K562 (cell line): ENCODE measurements around the gene ERGIC1. TPM values are rescaled to one million over a fixed set of nuclear protein-coding genes. Genes with fewer than 3 reads are reported as not detected.

Source experiments
- ATAC-seq: fragments of 200-7000 bp; cut with Tn5 transposase; 3 replicates; pipeline ENCODE4 v1.9.1; 2020; ENCODE audit warnings: moderate library complexity
- BruUV-seq: library from RNA; stranded (reverse); fragments of 400-500 nt; replicated peaks from 2 replicates; lab custom pipeline; 2021; lab: Mats Ljungman, UMichigan
- CTCF ChIA-PET: fragments of 300-600 bp; formaldehyde crosslinking; extraction: SDS; loops from one replicate; lab custom pipeline; 2021; ENCODE audit warnings: low intra/inter-chr PET ratio; lab: Yijun Ruan, JAX
- POLR2A ChIA-PET: fragments of 300-600, 350-650 bp; sonication (Branson Sonifier 250); formaldehyde crosslinking; extraction: SDS; loops from one replicate; lab custom pipeline; 2021; ENCODE audit warnings: antibody characterized with exemption, inconsistent platforms; lab: Yijun Ruan, JAX
- DNase-seq, 4 experiments: peaks; one replicate each; pipeline versions ENCODE4 v3.0.0 to v3.0.0-alpha.2; 2011 to 2018; ENCODE audit warnings: low spot score in 3 of 4, mixed read lengths in 3 of 4; ENCODE audit errors: extremely low read depth in 1 of 4
- FAIRE-seq: peaks from 2 replicates; lab custom pipeline; 2011; peaks lifted over from hg19 to GRCh38; lab: Jason Lieb, UNC
- H2AFZ ChIP-seq: 2 replicates; pipeline ENCODE4 v1.6.0; 2011; ENCODE audit warnings: low read depth, low read length, control low read depth, inconsistent platforms
- H3K27ac ChIP-seq: fragments of 200-600 bp; 3 replicates; pipeline ENCODE4 v1.8.0; 2011; ENCODE audit warnings: low read depth, mild to moderate bottlenecking, control low read depth, inconsistent platforms, low read length, moderate library complexity, mixed read lengths; ENCODE audit errors: extremely low read depth
- H3K27me3 ChIP-seq, 2 experiments: fragments of 300-600 bp in 1 of 2; 2 replicates in 1 of 2; 3 replicates in 1 of 2; pipeline versions ENCODE4 v1.6.0 to v1.8.0; 2011; ENCODE audit warnings: inconsistent platforms in 2 of 2, low read length in 2 of 2, mild to moderate bottlenecking in 1 of 2, mixed read lengths in 1 of 2, moderate library complexity in 1 of 2; ENCODE audit not compliant: control insufficient read depth in 2 of 2, insufficient read depth in 2 of 2
- H3K36me3 ChIP-seq: fragments of 300-600 bp; 3 replicates; pipeline ENCODE4 v1.8.0; 2011; ENCODE audit warnings: mild to moderate bottlenecking, low read length, inconsistent platforms; ENCODE audit not compliant: control insufficient read depth, insufficient read depth
- H3K4me1 ChIP-seq, 2 experiments: fragments of 200-600 bp in 1 of 2; replicated peaks in 1 of 2; 2 replicates in 1 of 2; 3 replicates in 1 of 2; pipeline versions ENCODE4 v1.5.1 to v1.8.0; 2011; ENCODE audit warnings: inconsistent platforms in 2 of 2, low read length in 2 of 2, mild to moderate bottlenecking in 1 of 2, mixed read lengths in 1 of 2, moderate library complexity in 1 of 2; ENCODE audit not compliant: control insufficient read depth in 2 of 2, insufficient read depth in 2 of 2
- H3K4me2 ChIP-seq: 2 replicates; pipeline ENCODE4 v1.6.1; 2011; ENCODE audit warnings: low read length, control low read depth, inconsistent platforms, mixed read lengths; ENCODE audit not compliant: insufficient read depth
- H3K4me3 ChIP-seq: fragments of 200-600 bp; sonication (generic), shearing (Covaris generic); 2 replicates; pipeline ENCODE4 v1.5.1; 2016; ENCODE audit warnings: control low read depth, inconsistent platforms
- H3K79me2 ChIP-seq: fragments of 200-600 bp; 3 replicates; pipeline ENCODE4 v1.8.0; 2011; ENCODE audit warnings: low read length, inconsistent platforms; ENCODE audit not compliant: control insufficient read depth, insufficient read depth
- H3K9ac ChIP-seq, 2 experiments: 2 replicates each; pipeline versions ENCODE4 v1.6.0 to v1.6.1; 2011; ENCODE audit warnings: low read depth in 2 of 2, low read length in 2 of 2, control low read depth in 1 of 2, inconsistent platforms in 1 of 2, mild to moderate bottlenecking in 1 of 2, mixed read lengths in 1 of 2; ENCODE audit not compliant: insufficient read depth in 1 of 2
- H3K9me1 ChIP-seq: one replicate; pipeline ENCODE4 v1.6.0; 2011; ENCODE audit warnings: inconsistent platforms, mild to moderate bottlenecking, low read length, moderate library complexity; ENCODE audit not compliant: control insufficient read depth, insufficient read depth
- H3K9me3 ChIP-seq: replicated peaks from 2 replicates; pipeline ENCODE4 v1.5.1; 2011; ENCODE audit warnings: low read depth, low read length, inconsistent platforms; ENCODE audit not compliant: control insufficient read depth, insufficient read depth
- H4K20me1 ChIP-seq: replicated peaks from 2 replicates; pipeline ENCODE4 v1.6.1; 2011; ENCODE audit warnings: low read length, inconsistent platforms, mixed read lengths; ENCODE audit not compliant: control insufficient read depth, insufficient read depth
- CEBPB ChIP-seq: fragments of 450-650 bp; IDR thresholded peaks from 2 replicates; pipeline ENCODE4 v1.6.1; 2016; ENCODE audit warnings: missing genetic modification characterization, missing compliant biosample characterization
- NRF1 ChIP-seq, 2 experiments: fragments of 450-650 bp; IDR thresholded peaks in 1 of 2; conservative IDR thresholded peaks in 1 of 2; 2 replicates each; pipeline ENCODE4 v1.6.1; 2014; ENCODE audit warnings: mild to moderate bottlenecking in 2 of 2
- SETDB1 ChIP-seq: IDR thresholded peaks from one replicate; pipeline ENCODE4 v1.6.1; 2012; ENCODE audit warnings: low read length, control low read depth, inconsistent platforms
- ZBTB34 ChIP-seq: fragments of 250-450 bp; sonication (Bioruptor Pico); IDR thresholded peaks from 2 replicates; pipeline ENCODE4 v1.8.0; 2021; ENCODE audit warnings: mild to moderate bottlenecking, moderate library complexity
- ZFX ChIP-seq: sonication (generic); formaldehyde crosslinking; IDR thresholded peaks from 2 replicates; pipeline ENCODE4 v1.8.0; 2022; ENCODE audit warnings: mild to moderate bottlenecking, missing genetic modification reagents, moderate library complexity
- ZNF12 ChIP-seq: sonication (generic); formaldehyde crosslinking; IDR thresholded peaks from 2 replicates; pipeline ENCODE4 v1.4.0; 2020; ENCODE audit warnings: mild to moderate bottlenecking, missing genetic modification reagents
- WGBS: fragments of 100-300 bp; shearing (Covaris generic); methylation state at CpG from one replicate; pipeline ENCODE4 v1.1.6; 2016; ENCODE audit warnings: low coverage, mixed read lengths; ENCODE audit not compliant: insufficient coverage; ENCODE audit errors: missing lambda C conversion rate; 5-methylcytosine and 5-hydroxymethylcytosine counted together
- in situ Hi-C: fragments of 300-500 bp; cut with MboI; formaldehyde crosslinking; loops from 4 replicates; pipeline ENCODE4 v1.15.0; 2018; ENCODE audit warnings: inconsistent platforms, mixed read lengths
- intact Hi-C: fragments of 100-400 bp; cut with micrococcal nuclease; formaldehyde crosslinking; loops from 2 replicates; pipeline ENCODE4 v1.14.2; 2022
- polyA plus RNA-seq, 8 experiments: library from polyadenylated mRNA; depleted of rRNA in 4 of 8; stranded (reverse) in 5 of 8; unstranded in 3 of 8; fragments of >200 nt; fragmentation: Nextera tagmentation in 2 of 8; fragmentation: Illumina TruSeq in 1 of 8; extraction: Ambion mirVana in 2 of 8; extraction: Trizol in 1 of 8; gene quantifications; 2 replicates each; pipeline versions ENCODE4 v1.2.1 to v1.2.3, GENCODE V29; 2011 to 2014; ENCODE audit warnings: inconsistent platforms in 1 of 8, missing spikeins in 1 of 8
- total RNA-seq, 7 experiments: library from RNA; depleted of rRNA in 6 of 7; stranded (reverse); fragments of >200 nt in 6 of 7; fragmentation: Illumina TruSeq in 2 of 7; extraction: Trizol in 2 of 7; gene quantifications; 2 replicates each; pipeline versions ENCODE4 v1.2.1 to v1.2.3, GENCODE V29; 2011 to 2021; ENCODE audit warnings: low replicate concordance in 1 of 7
- TF ChIP-seq, protein P1 (sequence below): fragments of 450-650 bp; IDR thresholded peaks from 2 replicates; pipeline ENCODE4 v1.6.1; 2017; ENCODE audit warnings: antibody characterized with exemption, mild to moderate bottlenecking

The ERGIC1 gene
- total and polyA plus RNA-seq, 9 of the 15 experiments (the other 6 are each of a cell fraction or from before 2014, with no cell fraction given) = 5.5 to 68.4 (median 36.4) TPM

DNA sequence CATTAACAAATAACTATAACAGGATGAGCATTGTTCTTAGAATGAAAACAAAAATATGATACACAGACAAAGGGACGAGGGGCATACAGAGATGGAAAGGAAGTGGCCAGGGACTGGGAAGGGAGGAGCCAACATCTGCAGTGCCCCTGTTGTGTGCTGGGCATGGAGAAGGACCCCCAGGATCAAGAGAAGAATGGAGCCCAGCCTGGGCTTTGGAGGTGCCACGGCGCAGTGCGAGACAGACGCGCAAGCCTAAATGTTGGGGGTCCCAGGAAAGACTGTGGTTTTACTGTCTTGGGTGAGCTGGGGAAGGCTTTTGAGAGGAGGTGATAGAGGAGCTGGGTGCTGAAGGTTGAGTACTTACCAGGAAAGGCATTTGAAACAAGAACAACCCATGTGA, 34.6 kb upstream of the ERGIC1 start (continued):
- TF ChIP-seq SETDB1 = no peak

- no peaks in the 10 kb centered on the region for H4K20me1 ChIP-seq
- H3K9me3 ChIP-seq = no peaks in the 10 kb centered on the region
- no peak overlapping the region; the same call in 1 of the 2 replicates for H3K4me2 ChIP-seq
- no peaks in the 10 kb centered on the region for H3K27me3 ChIP-seq
- no peaks in the 10 kb centered on the region for H3K9me1 ChIP-seq
- H3K36me3 ChIP-seq = no peaks in the 10 kb centered on the region
- intact Hi-C loops = no loop called here
- in situ Hi-C loops = no loop called here
- TF ChIP-seq NRF1 (conservative IDR thresholded peaks at IDR 0.05 in 1 of 2, IDR thresholded peaks at IDR 0.05 in 1 of 2) (peak; percentile 67 to 74), ZNF12 (CRISPR knock-in tag) (no peak), ZFX (peak; percentile 43), ZBTB34 (CRISPR knock-in tag) (no peak), CEBPB (tag) (peak; percentile 40; the same call in 1 of the 2 replicates)
- TF ChIP-seq, protein P1, sequence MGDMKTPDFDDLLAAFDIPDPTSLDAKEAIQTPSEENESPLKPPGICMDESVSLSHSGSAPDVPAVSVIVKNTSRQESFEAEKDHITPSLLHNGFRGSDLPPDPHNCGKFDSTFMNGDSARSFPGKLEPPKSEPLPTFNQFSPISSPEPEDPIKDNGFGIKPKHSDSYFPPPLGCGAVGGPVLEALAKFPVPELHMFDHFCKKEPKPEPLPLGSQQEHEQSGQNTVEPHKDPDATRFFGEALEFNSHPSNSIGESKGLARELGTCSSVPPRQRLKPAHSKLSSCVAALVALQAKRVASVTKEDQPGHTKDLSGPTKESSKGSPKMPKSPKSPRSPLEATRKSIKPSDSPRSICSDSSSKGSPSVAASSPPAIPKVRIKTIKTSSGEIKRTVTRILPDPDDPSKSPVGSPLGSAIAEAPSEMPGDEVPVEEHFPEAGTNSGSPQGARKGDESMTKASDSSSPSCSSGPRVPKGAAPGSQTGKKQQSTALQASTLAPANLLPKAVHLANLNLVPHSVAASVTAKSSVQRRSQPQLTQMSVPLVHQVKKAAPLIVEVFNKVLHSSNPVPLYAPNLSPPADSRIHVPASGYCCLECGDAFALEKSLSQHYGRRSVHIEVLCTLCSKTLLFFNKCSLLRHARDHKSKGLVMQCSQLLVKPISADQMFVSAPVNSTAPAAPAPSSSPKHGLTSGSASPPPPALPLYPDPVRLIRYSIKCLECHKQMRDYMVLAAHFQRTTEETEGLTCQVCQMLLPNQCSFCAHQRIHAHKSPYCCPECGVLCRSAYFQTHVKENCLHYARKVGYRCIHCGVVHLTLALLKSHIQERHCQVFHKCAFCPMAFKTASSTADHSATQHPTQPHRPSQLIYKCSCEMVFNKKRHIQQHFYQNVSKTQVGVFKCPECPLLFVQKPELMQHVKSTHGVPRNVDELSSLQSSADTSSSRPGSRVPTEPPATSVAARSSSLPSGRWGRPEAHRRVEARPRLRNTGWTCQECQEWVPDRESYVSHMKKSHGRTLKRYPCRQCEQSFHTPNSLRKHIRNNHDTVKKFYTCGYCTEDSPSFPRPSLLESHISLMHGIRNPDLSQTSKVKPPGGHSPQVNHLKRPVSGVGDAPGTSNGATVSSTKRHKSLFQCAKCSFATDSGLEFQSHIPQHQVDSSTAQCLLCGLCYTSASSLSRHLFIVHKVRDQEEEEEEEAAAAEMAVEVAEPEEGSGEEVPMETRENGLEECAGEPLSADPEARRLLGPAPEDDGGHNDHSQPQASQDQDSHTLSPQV = 0 out of 2 replicates have a peak, but pooled peaks have one; percentile 30
- H3K4me1 ChIP-seq = peaks cover 41 to 46% of the 10 kb centered on the region in 2 experiments; a peak in 4 of 5 replicates
- peaks cover 6% of the 10 kb centered on the region; the same call in 1 of the 3 replicates for H3K79me2 ChIP-seq
- H3K27ac ChIP-seq = peak overlapping the region; percentile 47; the same call in 2 of the 3 replicates
- ATAC-seq (peak; percentile 19; the same call in 2 of the 3 replicates), FAIRE-seq (no peak), DNase-seq (no peak)
- no TSS peak for BruUV-seq
- no peak overlapping the region for H3K4me3 ChIP-seq
- POLR2A ChIA-PET = interaction anchor here (0.5 to 1.9 kb wide), 7 partner anchors 9 to 64 kb away, joined by 3 to 10 read pairs (median 4); partner anchors contain the start of gene DUSP1
- CTCF ChIA-PET = no interaction called here
- WGBS = 69% methylated on average over 14 of the region's 16 CpGs
- H2AFZ ChIP-seq = peak overlapping the region; percentile 81
- peak overlapping the region; percentile 28 to 72; a peak in 3 of 4 replicates for H3K9ac ChIP-seq
Observed at GRCh38 chr5:172800088-172800551, 33.9 kb upstream of the ERGIC1 start.
